Brain microvascular endothelial cell (primary cell): Measurements from ENCODE around the gene NR4A1.

Experiments
- DNase-seq: peaks from one replicate; pipeline ENCODE4 v3.0.0-alpha.2; 2020
- H3K27ac ChIP-seq: fragments of 250-450 bp; sonication (Bioruptor Pico); 2 replicates; pipeline ENCODE4 v1.5.1; 2020; ENCODE audit warnings: mild to moderate bottlenecking, moderate library complexity
- H3K27me3 ChIP-seq: fragments of 250-450 bp; sonication (Bioruptor Pico); replicated peaks from 2 replicates; pipeline ENCODE4 v1.5.1; 2020; ENCODE audit warnings: mild to moderate bottlenecking
- H3K36me3 ChIP-seq: fragments of 250-450 bp; sonication (Bioruptor Pico); replicated peaks from 2 replicates; pipeline ENCODE4 v1.5.1; 2020; ENCODE audit warnings: mild to moderate bottlenecking
- H3K4me3 ChIP-seq: 2 replicates; pipeline ENCODE4 v1.5.1; 2011; ENCODE audit warnings: low read depth, mild to moderate bottlenecking, control low read depth, low read length, moderate library complexity
- CTCF ChIP-seq: IDR thresholded peaks from 2 replicates; pipeline ENCODE4 v1.5.1; 2011; ENCODE audit warnings: low read depth, mild to moderate bottlenecking, moderate library complexity, low read length, control low read depth, inconsistent platforms; ENCODE audit errors: missing control alignments
- in situ Hi-C: cut with HindIII; loops from 2 replicates; pipeline ENCODE4 v1.10.0; 2017; ENCODE audit warnings: low sequenced_read_pairs, low pct_ligation_motif_present

The NR4A1 gene

GRCh38 chr12:52014567-52015530, 36.4 kb upstream of the NR4A1 start:
- Histone ChIP-seq H3K27ac (no peak overlapping the region), H3K27me3 (no peaks in the 10 kb centered on the region), H3K4me3 (no peak overlapping the region), H3K36me3 (no peaks in the 10 kb centered on the region)
- DNase-seq: peak; percentile 37
- no peak for TF ChIP-seq CTCF
- in situ Hi-C loops: no loop called here

- no peaks in the 10 kb centered on the region for H3K27me3 ChIP-seq
- in situ Hi-C loops: no loop called here
- DNase-seq: no peak
- TF ChIP-seq CTCF: no peak
- no peaks in the 10 kb centered on the region for H3K36me3 ChIP-seq
- no peak overlapping the region for H3K4me3 ChIP-seq
- no peak overlapping the region for H3K27ac ChIP-seq
Measured at GRCh38 chr12:52015532-52016041, 35.7 kb upstream of the NR4A1 start.

GRCh38 chr12:52018433-52019112, 32.7 kb upstream of the NR4A1 start:
- no peaks in the 10 kb centered on the region for H3K27me3 ChIP-seq

GRCh38 chr12:52019113-52019770, 32.0 kb upstream of the NR4A1 start:
- no peaks in the 10 kb centered on the region for H3K36me3 ChIP-seq
- H3K27me3 ChIP-seq: no peaks in the 10 kb centered on the region
- no peak for TF ChIP-seq CTCF
- H3K4me3 ChIP-seq: no peak overlapping the region
- H3K27ac ChIP-seq: no peak overlapping the region
- DNase-seq: no peak
- in situ Hi-C loops: no loop called here

More at GRCh38 chr12:52018433-52019112, 32.7 kb upstream of the NR4A1 start:
- Histone ChIP-seq H3K36me3 (no peaks in the 10 kb centered on the region), H3K27ac (no peak overlapping the region), H3K4me3 (no peak overlapping the region)
- no peak for TF ChIP-seq CTCF
- in situ Hi-C loops: no loop called here
- DNase-seq: no peak

- Histone ChIP-seq H3K27ac (no peak overlapping the region), H3K36me3 (no peaks in the 10 kb centered on the region), H3K27me3 (no peaks in the 10 kb centered on the region), H3K4me3 (no peak overlapping the region)
- DNase-seq: peak; percentile 31
- TF ChIP-seq CTCF: peak; percentile 89
- in situ Hi-C loops: loop anchor here (5.0 kb wide), 1 partner anchor 62 kb away; no protein-coding TSS in a partner anchor
Measured at GRCh38 chr12:52020539-52021336, 30.5 kb upstream of the NR4A1 start.
